GM19397 (cell line): ENCODE measurements around the gene LDAH.
A peak's percentile ranks its signal among the peaks of the same experiment; 100 is the strongest.

ENCODE experiments used
- ATAC-seq: cut with Tn5 transposase; IDR thresholded peaks from one replicate; pipeline ENCODE4 v1.9.1; 2021; ENCODE audit warnings: mild to moderate bottlenecking, moderate library complexity; ENCODE audit not compliant: unreplicated experiment

Gene LDAH

DNA sequence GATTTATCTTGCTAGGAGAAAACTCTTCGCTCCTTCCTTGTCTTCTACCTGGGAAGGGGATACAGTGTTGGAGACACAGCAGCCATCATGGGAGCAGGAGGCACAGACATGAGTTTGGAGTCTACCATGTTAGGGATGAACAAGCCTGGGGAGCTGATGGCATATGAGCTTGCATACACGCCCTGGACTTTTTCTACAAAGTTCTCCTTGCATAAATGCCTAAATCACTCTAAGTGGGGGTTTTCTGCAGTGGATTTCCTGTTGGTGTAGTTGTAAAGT, 168.4 kb downstream of the LDAH start:
- ATAC-seq = no peak

DNA sequence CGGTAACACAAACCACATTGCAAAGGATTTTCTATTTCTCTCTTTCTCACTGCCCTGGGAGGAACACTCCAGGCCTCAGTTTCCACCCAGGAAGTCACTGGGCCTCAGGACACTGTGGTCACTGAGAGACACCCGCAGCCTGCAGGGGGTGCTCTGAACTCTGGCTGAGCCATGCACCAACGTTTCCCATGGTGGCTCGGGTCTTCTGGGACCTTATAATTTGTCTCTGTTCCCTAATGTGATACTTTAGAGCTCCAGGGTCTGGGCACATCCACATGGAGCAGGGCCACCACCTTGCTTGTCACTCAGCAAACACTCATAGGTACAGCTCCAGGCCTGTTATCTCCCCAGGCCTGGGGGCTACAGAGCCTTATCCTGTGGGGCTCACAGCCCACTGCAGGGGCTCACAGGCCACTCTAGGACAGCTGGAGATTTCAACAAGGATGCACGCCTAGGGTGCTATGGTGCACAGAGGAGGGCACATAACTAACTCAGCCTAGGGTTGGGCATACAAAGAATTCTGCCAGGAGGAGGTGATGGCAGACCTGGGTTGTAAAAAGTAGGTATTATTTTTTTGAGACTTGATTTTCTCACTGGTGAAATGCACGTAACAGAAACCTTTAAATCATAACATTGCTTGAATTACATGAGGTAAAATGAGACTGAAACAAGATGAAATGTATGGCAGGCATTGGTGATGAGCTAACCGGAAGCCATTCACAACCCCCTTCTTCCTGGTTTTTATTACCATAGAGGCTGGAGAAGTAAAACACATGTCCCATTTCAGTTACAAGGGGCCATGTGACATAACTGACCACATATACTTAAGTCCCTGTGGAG, 169.0 kb downstream of the LDAH start:
- ATAC-seq = no peak

DNA sequence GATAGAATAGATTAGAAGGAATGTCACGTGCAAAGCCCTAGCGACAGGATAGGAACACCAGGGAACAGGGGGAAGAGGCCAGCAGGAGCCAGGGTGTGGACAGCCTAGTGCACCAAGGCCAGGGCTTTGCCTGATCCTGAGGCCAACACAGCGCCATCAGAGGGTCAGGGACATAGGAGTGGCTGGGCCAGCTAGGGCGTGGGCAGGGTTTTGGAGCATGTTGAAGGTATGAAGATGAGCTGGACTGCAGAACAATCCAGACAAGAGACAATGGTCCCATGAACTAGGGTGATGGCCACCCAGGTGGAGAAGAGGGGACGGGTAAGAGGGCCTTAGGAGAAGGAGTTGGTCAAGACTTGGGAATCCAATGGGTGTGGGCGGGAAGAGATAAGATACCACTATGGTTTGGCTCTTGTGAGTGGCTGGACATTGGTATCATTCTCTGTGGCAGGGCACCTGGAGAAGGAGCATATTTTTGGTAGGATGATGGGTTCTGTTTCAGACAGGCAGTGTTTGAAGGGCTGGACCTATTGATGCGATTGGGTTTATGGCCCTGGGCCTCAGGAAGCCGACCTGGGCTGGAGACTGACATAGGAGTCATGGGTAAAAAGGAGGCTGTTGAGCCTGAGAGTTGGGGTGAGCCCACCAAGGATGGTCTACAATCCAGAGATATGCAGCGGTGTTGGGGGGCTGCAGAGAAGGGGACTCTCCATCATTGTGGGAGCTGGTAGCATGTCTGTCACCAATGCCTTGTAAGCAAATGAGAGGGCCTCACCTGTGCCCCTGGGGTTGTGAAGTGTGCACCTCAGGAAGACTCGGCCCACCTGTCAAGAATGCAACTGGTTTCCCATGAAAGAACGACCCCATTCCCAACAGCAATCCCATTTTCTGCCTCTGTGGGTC, 170.0 kb downstream of the LDAH start:
- ATAC-seq = no peak

DNA sequence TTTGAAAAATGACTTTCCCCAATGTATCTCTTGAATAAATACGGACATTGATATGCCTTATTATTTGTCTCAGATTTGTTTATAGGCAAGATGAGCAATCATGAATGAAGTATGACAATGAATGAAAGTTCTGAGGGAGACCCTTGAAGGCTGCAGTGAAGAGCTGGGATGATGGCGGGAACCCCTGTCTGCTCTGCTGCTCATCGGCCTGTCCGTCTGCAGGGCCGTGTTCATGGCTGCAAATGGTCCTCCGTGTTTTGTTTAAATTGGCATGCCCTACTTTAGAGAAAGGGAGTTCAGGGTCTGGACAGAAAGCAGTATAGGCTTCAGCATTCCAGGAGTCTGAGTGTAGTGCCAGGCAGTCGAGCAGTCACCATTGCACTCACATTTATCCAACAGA, 170.8 kb downstream of the LDAH start:
- no peak for ATAC-seq

DNA sequence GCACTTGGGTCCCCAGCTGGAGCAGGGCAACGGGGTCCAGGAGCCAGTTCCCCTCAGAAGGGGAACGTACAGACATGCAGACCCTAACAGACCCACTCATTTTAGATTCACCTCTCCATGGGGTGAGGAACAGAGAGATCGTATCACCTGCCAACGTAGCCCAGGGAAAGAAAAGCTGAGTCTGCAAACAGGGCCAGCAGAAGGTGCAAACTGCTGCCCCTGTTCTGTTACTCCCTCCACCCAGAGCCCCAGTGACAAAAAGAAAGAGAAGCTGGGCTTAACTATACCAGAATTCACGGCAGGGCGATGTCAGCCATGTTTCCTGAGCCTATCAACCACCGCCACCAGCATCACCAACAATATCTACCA, 171.2 kb downstream of the LDAH start:
- no peak for ATAC-seq

DNA sequence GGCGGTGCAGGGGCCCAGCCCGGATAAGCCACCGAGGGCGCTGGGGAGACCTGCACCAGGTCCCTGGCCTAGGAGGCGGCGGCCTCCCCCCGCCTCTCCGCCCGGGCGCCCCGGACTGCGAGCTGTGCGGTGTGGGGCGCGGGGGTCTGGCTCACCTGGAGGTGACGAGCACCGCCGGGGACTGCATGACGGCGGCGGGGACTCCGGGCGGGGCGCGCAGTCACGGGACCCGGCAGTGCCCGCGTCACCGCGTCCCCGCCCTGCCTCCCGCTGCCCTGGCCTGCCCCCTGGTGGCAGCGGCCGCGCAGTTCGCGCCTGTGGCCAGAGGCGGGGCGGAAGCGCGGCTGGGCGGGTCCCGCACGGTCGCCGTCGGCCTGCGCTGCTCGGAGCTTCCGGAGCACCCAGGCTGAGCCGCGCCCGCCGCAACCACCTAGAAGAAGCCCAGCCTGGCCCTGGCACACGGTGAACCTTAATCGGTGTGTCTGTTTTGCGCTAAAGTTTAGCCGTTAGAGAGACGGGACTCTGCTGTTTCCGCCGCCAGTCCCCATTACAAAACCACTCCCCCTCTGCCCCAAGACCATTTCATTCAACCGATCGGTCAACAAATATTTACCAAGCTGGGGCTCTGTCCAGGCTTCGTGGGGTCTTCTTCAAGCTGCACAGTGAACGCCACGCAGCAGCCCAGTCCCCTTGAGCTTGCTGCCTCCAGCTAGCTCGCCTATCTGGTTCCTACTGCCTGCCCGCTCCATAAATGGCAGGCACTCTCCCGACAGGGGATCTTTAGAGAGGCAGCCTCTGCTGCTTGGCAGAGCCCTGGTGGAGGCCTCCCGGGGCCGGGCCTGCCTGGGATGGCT, 171.8 kb downstream of the LDAH start, which contains the start of gene HS1BP3:
TSS of gene HS1BP3 (minus strand) at position 222 of the 854 bp plus-strand sequence. CDS start at position 187, 35 bp downstream.
- peak; percentile 97 for ATAC-seq

DNA sequence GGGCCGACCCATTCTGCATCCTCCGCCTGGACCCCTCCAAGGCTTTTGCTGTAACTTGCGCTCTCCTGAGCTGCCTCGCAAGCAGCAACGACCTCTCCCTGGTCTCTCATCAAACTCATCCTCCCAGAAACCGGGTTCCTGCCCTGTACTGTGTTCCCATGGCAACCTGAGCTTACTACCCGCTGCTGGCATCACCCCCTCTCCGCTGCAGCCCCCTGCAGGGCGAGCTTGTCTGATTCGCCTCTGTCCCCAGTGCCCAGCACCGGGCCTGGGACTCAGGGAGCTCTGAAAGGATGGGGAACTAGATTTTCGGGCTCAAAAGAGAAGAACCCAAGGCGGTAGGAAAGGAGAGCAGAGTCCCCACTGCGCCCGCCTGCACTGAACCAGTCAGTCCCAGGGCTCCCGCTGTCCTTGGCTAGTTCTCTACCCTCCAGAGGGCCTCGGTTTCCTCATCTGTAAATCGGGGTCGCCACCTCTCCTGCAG, 172.5 kb downstream of the LDAH start:
- no peak for ATAC-seq

DNA sequence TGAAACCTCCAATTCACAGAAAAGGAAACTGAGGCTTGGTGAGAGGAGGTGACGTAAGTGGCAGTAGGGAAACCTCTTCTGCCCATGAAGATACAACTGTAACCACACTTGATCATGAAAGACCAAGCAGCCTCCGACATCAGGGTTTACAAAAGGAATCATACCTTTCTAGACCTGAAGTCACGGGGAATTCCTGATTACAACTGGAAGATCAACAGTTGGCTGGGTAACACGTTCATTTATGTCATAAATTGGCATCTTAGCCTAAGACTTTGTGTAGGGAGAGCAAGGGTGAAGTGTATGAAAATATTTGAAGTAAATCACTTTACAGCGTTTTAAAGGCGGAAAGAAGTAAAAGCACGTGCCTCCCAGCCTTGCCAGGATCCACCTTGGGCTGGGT, 172.9 kb downstream of the LDAH start:
- no peak for ATAC-seq

DNA sequence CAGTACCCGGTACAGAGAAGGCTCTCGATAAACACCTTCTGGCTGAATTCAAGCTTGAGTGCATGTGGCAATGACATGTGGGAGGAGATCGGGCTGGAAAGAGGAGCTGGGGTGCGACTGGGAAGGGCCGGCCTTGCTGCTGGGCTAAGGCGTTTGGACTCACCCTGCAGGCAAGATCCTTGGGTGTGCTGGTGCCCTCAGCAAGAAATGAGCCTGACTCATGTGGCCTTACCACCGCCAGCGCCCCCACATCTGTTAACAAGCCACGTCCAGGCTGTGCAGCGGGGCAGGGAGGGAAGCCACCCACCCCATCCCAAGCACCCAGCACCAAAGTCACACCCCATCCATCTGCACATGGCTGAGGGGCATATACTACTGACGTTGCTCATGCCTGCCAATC, 173.3 kb downstream of the LDAH start:
- no peak for ATAC-seq

DNA sequence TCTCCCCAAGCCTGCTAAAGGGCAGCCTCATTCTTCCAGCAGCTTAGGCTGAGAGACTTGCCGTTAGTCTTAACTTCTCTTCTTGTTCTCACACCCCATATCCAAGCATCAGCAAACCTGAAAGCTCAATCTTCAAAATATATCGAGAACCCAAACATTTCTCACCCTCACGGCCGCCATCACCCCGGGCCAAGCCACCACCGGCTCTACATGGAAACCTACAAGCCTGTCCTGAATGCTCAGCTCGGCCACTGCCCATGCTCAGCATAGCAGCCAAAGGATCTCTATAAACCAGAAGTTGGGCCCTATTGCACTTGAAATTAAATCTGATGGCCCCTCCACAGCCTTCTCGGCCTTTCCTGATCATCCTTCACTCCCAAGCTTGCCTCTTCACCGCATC, 174.1 kb downstream of the LDAH start:
- no peak for ATAC-seq

DNA sequence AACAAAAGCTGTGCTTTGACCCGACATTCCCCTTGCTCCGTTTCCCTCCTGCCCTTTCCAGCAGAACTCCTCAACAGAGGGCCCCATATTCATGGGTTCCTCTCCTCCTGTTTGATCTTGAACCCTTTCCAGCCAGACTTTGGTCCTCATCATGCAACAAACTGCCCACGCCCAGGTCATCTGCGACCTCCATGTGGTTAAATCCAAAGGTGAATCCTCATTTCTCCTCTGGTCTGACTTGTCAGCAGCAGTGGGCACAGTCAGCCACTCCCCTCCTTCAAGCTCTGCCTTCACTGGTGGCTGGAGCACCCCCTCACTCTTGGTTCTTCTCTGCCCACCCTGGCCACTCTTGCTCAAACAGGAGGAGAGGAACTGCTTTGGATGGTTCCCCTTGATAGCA, 174.7 kb downstream of the LDAH start:
- ATAC-seq = no peak

DNA sequence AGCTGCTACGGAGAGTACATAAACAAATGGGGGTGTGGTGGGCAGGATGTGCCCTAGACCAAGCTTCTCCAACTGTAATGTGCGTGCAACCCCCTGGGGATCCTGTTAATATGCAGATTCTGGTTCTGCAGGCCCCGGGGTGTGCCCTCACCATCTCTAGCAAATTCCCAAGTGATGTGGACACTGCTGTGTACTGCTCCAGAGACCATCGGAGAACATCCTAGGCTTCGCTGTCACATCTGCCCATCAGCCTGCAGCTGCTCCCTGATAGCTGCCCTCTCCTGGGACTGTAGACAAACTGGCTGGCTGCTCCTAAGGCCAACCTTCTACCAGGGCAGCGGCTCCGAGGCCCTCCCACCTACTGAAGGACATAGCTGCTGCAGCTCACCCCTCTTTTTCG, 175.2 kb downstream of the LDAH start:
- no peak for ATAC-seq

DNA sequence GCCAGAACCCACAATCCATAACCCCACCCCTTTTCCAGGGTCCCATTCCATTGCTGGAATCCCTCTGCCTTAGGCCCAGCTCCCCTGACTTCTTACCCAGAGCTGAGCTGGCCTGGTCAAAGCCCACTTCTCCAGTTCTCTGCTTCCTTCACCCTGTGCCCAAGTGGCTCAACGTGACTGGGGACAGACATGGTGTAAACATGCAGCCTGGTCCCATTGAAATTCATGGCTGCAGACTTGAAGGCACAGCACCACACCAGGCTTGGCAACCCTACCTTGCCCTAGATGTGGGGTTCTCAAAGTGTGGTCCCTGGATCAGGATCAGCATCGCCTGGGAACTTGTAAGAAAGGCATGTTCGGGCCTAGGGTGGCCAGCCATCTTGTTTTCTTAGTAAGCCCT, 175.7 kb downstream of the LDAH start:
- no peak for ATAC-seq

DNA sequence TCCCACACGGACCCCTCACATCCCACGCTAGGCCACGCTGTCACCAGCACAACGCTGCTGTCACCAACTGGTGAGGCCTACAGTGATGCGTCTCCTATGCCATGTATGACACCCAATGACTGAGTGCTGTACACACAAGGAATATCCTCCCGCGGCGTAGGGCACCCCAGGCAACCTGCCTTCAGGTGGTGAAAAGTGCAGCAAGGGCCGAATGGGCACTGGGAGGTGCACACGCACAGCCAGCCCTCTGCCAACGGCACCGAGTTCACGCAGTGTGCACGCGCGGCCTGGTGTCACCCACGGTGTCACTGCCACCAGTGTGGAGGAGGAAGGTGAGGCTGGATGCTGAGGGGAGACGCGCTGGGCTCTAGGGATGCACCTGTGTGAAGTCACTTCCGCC, 176.5 kb downstream of the LDAH start:
- ATAC-seq = no peak

DNA sequence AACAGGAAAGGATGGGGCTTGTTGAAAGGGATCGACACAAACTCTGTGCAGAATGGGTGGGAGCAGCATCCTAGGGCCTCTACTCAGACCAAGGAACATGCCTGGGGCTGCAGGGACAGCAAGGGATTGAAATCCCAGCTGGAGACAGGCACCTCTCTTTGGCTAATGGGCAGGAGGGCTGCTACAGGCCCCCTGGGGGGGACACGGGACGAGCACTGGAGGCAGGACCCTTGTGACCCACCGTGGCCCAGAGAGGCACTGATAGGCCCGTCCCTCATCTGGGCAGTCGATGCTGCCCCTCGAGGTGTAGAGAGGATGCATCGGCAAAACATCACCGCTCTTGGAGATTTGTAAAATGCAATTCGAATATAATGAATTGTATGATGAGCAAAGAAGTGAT, 177.1 kb downstream of the LDAH start:
- ATAC-seq = no peak

DNA sequence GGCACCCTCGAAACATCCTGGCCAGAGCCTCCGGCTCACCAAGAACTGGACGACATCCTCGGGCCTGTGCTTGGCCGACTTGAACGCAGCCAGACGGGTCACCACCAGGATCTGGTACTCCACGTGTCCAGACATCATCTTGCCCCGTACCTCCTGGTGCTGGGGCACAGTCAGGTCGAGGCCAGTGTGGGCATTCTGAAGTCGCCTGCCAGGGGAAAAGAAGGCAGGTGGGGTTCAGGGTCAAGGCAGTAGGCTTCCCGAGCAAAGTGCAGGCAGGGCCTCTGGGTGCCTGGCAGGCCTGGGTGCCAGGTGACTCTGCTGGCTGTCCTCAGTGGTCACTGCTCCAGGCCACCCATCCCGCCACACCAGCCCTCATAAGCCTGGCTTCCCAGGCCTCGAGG, 177.6 kb downstream of the LDAH start:
- ATAC-seq = no peak

DNA sequence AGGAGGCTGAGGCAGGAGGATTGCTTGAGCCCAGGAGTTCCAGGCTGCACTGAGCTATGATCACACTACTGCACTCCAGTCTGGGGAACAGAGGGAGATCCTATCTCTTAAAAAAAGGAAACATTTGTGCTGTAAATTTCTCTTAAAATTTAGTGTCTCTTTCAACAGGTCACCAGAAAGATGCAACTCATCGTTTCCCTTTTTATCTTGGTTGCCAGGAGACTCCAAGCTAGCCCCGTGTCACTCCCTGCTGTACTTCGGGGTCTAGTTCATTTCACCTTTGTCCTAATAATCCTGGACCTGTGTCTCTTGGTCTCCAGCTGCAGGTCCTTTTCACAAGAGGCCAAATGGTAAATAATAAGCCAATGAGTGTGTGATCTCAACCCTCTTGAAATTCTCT, 179.1 kb downstream of the LDAH start:
- no peak for ATAC-seq

DNA sequence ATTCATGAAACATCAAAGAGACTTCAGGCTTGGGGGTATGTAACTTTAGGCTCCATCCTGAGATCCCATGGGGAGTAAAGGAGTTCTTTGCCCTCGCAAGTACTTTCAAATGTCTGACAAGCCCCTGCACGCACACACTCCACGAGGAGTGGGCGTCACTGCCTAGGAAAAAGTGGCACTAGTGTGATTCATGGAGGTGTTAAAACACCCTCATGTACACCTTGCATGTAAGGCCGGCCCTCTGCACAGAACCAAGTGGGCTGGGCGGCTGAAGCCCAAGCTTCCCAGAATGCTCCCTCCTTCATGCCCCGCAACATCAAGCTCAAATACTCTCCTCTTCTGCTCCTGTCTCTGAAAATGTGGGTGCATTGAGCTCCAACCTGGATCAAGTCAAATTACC, 179.8 kb downstream of the LDAH start:
- no peak for ATAC-seq

DNA sequence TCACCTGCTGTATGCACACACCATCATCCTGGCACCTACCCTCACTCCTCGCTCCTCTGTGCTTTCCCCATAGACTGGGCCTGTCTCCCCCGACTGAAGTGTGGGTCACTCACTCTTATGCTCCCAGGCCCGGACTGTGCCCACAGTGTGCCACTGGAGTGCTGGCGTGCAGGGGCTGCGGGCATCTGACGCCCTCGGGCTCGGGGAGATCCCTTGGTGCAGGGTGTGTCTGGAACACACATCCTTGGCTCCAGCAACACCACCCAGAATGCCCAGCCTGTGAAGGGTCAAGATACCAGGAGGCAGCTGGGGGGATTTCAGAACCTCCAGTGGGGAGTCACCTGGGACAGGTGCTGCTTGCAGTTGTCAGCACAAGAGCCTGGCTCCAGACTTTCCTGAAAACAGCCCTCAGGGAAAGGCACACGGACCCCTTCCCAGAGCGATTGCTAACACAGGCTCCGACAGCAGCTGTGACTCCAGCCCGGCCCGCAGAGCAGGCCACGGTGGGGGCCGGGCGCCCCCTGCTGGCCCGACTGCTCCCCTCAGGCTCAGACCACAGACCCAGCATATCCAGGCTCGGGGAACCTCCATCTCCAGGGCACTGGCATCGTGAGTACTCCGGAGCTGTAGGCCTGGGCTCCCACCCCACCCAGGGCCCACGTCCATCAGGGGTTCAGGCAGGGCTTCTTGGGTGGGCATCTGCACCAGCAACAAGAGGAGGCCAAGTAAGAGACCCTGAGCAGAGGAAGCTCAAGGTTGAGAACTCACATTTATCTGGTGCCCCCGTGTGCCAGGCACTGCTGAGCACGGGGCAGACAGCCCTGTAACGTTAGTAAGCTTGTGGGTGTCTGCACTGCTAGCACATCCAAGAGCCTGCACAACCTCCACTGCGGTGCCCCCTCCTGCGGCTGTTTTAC, 180.6 kb downstream of the LDAH start:
- peak; percentile 93 for ATAC-seq
